Right lobe of liver (tissue), 6 donors: ENCODE data around the gene SHOC2. TPM values are rescaled to one million over a fixed set of nuclear protein-coding genes. Genes with fewer than 3 reads are reported as not detected.

Source experiments
- ATAC-seq, 4 donors: fragments of 200-7000 bp; cut with Tn5 transposase; one replicate each; pipeline ENCODE4 v1.9.1; 2020; ENCODE audit warnings: mild to moderate bottlenecking in 4 of 4, moderate library complexity in 4 of 4
- DNase-seq, 3 donors: peaks; one replicate each; pipeline ENCODE4 v3.0.0-alpha.2; 2020
- H3K27ac ChIP-seq, 3 donors: fragments of 200-600 bp; one replicate each; pipeline ENCODE4 v1.8.0; 2022
- H3K27me3 ChIP-seq, 2 donors: fragments of 200-600 bp; one replicate each; pipeline ENCODE4 v1.8.0; 2022
- H3K36me3 ChIP-seq, 4 donors: fragments of 200-600 bp; sonication (generic) in 1 of 4; one replicate each; pipeline versions ENCODE4 v1.5.1 to v1.8.0; 2017 to 2022; ENCODE audit warnings: control low read depth in 1 of 4
- H3K4me1 ChIP-seq, 4 donors: fragments of 200-600 bp; sonication (generic) in 1 of 4; one replicate each; pipeline versions ENCODE4 v1.5.1 to v1.8.0; 2017 to 2022; ENCODE audit warnings: control low read depth in 1 of 4
- H3K4me3 ChIP-seq, 3 donors: fragments of 200-600 bp; one replicate each; pipeline ENCODE4 v1.8.0; 2022
- H3K9me3 ChIP-seq, 4 donors: fragments of 200-600 bp; sonication (generic) in 1 of 4; one replicate each; pipeline versions ENCODE4 v1.5.1 to v1.8.0; 2017 to 2022; ENCODE audit warnings: control low read depth in 1 of 4
- POLR2A ChIP-seq: fragments of 450-650 bp; IDR thresholded peaks from one replicate; pipeline ENCODE4 v1.6.1; 2017; ENCODE audit warnings: antibody characterized with exemption, mild to moderate bottlenecking
- WGBS: methylation state at CpG from one replicate; pipeline ENCODE4 v1.1.6; 2018; ENCODE audit warnings: low coverage, low lambda C conversion rate; ENCODE audit not compliant: insufficient coverage; ENCODE audit errors: missing lambda C conversion rate; 5-methylcytosine and 5-hydroxymethylcytosine counted together
- intact Hi-C, 2 donors: fragments of 100-400 bp; cut with DNase I; formaldehyde crosslinking; loops; one replicate each; pipeline versions ENCODE4 v1.11.2 to v1.14.1; 2022
- total RNA-seq, 6 experiments: library from RNA; depleted of rRNA in 2 of 6; stranded (reverse); fragments of >200 nt in 2 of 6; fragmentation: NEBNext Ultra II Directional in 3 of 6; extraction: Animal tissue kit (Norgen Biotek cat#: 25700) in 3 of 6; gene quantifications; one replicate each; pipeline versions ENCODE4 v1.1.0 to v1.2.4, GENCODE V29; 2016 to 2023
- TF ChIP-seq, protein P1 (sequence below), 4 donors: fragments of 200-600 bp in 3 of 4; fragments of 450-650 bp in 1 of 4; IDR thresholded peaks; one replicate each; pipeline versions ENCODE4 v1.5.1 to v1.8.0; 2016 to 2022; ENCODE audit warnings: antibody characterized with exemption in 4 of 4, mild to moderate bottlenecking in 2 of 4
- donor health status: DM: no; HTN: yes; CAD: no.
- donor health status: DM: no; HTN: no; CAD: no.
- donor health status: DM: no; HTN: no; CAD: no.
- donor health status: DM: no; HTN: yes; CAD: no.
- donor health status: DM: no; HTN: yes; CAD: no.

Gene SHOC2
- total RNA-seq, 6 experiments from 2014 or later: 16.0 to 28.6 (median 22.2) TPM

DNA sequence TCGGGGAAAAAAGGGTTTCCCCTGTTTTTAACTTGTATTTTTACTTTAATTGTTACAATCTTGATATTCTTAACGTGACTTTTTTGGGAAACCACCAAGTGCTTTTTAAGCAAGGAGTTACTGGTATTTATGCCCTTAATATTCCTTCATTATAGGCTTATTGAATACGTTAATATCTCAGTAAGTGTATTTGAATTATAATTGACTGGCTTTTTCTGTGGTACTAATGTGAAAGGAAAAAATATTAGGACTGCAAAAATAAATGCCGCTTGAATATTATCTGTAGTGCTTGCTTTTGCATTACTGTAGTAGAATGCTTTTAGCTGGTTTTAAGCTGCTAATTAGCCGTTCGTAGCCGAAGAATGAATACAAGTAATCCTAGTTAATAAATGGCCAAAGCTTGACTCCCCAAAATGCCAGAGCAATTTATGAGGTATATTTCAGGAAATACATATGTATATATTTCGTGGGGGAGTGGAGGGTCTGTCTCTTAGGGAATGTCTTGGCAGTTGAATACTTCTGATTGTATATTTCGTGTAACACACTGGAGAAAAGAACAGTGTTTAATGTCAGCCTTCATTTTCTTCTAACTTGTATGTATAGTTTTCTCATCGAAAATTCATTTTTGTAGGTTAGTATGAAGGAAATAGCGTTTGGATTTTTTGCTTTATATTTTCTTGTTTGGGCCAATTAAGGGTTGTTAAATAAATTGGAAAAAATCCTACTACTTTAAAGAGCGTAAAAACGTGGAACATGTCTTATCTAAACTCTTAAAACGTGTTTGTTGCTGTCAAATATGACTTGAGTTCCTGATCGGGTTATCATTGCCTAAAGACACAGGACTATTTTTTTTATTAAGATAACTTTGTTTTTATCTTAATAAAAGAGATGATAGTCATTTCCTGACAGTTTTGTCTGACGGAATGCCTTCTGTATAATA lies 46.1 kb upstream of the SHOC2 start:
- Histone ChIP-seq H3K27ac (peak overlapping the region; percentile 92 to 97 (median 97)), H3K27me3 (no peaks in the 10 kb centered on the region), H3K36me3 (peaks cover 0 to 13% (median 0%) of the 10 kb centered on the region in 4 donors), H3K4me3 (peak overlapping the region; percentile 66 to 93 (median 81)), H3K9me3 (no peaks in the 10 kb centered on the region), H3K4me1 (peaks cover 0 to 21% (median 0%) of the 10 kb centered on the region in 4 donors)
- TF ChIP-seq POLR2A: no peak
- TF ChIP-seq, protein P1, sequence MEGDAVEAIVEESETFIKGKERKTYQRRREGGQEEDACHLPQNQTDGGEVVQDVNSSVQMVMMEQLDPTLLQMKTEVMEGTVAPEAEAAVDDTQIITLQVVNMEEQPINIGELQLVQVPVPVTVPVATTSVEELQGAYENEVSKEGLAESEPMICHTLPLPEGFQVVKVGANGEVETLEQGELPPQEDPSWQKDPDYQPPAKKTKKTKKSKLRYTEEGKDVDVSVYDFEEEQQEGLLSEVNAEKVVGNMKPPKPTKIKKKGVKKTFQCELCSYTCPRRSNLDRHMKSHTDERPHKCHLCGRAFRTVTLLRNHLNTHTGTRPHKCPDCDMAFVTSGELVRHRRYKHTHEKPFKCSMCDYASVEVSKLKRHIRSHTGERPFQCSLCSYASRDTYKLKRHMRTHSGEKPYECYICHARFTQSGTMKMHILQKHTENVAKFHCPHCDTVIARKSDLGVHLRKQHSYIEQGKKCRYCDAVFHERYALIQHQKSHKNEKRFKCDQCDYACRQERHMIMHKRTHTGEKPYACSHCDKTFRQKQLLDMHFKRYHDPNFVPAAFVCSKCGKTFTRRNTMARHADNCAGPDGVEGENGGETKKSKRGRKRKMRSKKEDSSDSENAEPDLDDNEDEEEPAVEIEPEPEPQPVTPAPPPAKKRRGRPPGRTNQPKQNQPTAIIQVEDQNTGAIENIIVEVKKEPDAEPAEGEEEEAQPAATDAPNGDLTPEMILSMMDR (IDR thresholded peaks at IDR 0.05): no peak
- DNase-seq (no peak), ATAC-seq (no peak)
- intact Hi-C loops: no loop called here
- WGBS: 1% methylated on average over 16 of the region's 16 CpGs

DNA sequence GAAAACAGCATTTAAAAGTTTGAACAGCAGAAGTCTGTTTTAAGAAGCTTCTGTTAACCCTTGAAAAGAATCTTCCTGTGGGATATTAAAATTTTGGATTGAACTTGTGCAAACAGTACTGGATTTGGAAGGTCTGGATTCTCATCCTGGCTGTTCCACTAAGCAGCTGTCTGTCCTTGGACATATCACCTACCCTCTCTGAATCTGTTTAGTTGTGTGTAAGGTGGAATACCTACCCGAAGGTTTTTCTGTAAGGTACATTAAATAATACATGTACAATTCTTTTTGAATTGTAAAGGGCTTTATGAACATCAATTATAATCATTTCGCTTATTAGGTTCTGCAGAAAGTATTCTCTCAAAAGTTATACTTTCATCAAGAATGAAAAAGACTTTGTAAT lies 45.5 kb upstream of the SHOC2 start:
- DNase-seq (no peak), ATAC-seq (no peak)
- H3K4me3 ChIP-seq: peak overlapping the region; percentile 66 to 93 (median 81)
- WGBS: 51% methylated on average over 2 of the region's 2 CpGs
- no peaks in the 10 kb centered on the region for H3K9me3 ChIP-seq
- no peaks in the 10 kb centered on the region for H3K27me3 ChIP-seq
- intact Hi-C loops: no loop called here
- H3K4me1 ChIP-seq: peaks cover 0 to 21% (median 0%) of the 10 kb centered on the region in 4 donors
- H3K27ac ChIP-seq: peak overlapping the region in 2 of 3 donors; percentile 92 to 97
- H3K36me3 ChIP-seq: peaks cover 0 to 13% (median 1%) of the 10 kb centered on the region in 4 donors
- TF ChIP-seq POLR2A: no peak
- TF ChIP-seq, protein P1 (IDR thresholded peaks at IDR 0.05): no peak

DNA sequence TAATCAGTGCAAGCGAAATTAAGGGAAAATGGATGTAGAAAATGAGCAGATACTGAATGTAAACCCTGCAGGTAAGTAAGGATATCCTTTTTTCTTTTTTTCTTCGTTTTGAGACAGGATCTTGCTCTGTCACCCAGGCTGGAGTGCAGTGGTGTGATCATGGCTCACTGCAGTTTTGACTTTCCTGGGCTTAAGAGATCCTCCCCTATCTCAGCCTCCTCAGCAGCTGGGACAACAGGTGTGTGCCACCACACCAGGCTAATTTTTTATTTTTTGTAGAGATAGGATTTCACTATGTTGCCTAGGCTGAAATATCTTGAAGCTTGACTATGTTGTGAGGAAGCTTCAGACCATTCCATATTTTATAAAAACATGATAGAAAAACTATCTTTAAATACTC lies 43.4 kb upstream of the SHOC2 start:
- H3K4me3 ChIP-seq: no peak overlapping the region
- peaks cover 0 to 19% (median 0%) of the 10 kb centered on the region in 4 donors for H3K4me1 ChIP-seq
- H3K36me3 ChIP-seq: peaks cover 0 to 13% (median 2%) of the 10 kb centered on the region in 4 donors
- H3K27me3 ChIP-seq: no peaks in the 10 kb centered on the region
- H3K9me3 ChIP-seq: no peaks in the 10 kb centered on the region
- DNase-seq (no peak), ATAC-seq (no peak)
- intact Hi-C loops: no loop called here
- TF ChIP-seq, protein P1 (IDR thresholded peaks at IDR 0.05): no peak
- no peak for TF ChIP-seq POLR2A
- H3K27ac ChIP-seq: no peak overlapping the region
- WGBS: 63% methylated on average over 2 of the region's 2 CpGs

DNA sequence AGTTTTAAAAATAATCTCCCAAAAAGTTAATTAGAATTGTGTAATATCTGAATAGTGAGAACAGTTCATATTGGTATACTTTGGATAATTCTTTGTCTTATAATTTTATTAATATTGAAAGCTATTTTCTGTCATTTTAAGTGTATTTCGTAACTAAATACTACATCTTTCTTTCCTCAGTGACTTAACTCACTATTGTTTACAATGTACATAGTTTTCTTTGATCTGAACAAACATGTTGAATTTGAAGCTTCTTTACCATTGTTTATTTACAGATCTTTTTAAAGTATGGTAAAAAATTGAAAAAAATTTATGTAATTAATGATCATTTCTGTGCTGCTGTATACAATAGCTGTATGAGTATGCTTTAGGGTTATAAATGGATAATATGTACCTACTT lies 42.6 kb upstream of the SHOC2 start:
- ATAC-seq (no peak), DNase-seq (no peak)
- Histone ChIP-seq H3K9me3 (no peaks in the 10 kb centered on the region), H3K4me3 (no peak overlapping the region), H3K36me3 (peaks cover 0 to 13% (median 6%) of the 10 kb centered on the region in 4 donors), H3K27ac (no peak overlapping the region), H3K4me1 (peaks cover 0 to 16% (median 2%) of the 10 kb centered on the region in 4 donors), H3K27me3 (no peaks in the 10 kb centered on the region)
- WGBS: 100% methylated on average over 1 of the region's 1 CpG
- intact Hi-C loops: no loop called here
- no peak for TF ChIP-seq POLR2A
- TF ChIP-seq, protein P1 (IDR thresholded peaks at IDR 0.05): no peak
